Hematopoietic multipotent progenitor cell treated with erythropoietin and hydrocortisone succinate and interleukin-3 and kit ligand, for 8 days (in vitro differentiated cells): ENCODE data around the gene KIF3A.
A peak's percentile ranks its signal among the peaks of the same experiment; 100 is the strongest.

Source experiments
- DNase-seq: peaks from one replicate; pipeline ENCODE4 v3.0.0-alpha.2; 2015

KIF3A gene

GRCh38 chr5:132753135-132753987, 16.0 kb upstream of the KIF3A start:
- DNase-seq, result peak; percentile 21

- no peak for DNase-seq
Measured at GRCh38 chr5:132752581-132753125, 15.3 kb upstream of the KIF3A start.

DNA sequence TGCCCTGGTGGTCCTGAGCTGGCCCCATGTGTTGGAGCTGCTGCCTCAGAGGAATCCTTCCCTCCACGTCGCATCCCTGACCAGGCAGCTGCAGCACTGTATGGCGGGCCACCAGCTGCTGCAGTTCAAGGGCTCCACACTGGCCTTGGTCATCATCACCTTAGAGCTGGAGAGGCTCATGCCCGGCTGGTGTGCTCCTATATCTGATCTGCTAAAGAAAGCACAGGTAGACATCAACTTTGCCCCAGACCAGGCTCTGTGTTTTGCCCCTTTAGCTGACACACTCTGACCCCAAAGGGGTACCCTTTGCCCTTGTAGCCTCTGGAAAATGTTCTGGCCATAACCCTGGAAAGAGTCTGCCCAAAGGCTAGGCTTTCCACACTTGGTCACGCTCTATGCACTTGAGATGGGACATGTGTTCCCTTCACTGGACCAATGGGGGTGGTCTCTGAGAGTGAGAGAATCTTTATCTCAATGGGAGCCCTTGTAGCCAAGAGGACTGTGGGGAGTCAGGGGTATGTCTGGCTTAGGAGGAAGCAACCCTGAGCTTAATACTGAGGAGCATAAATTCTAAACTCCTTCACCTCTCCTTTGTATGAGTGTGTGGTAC, 14.7 kb upstream of the KIF3A start:
- no peak for DNase-seq

DNA sequence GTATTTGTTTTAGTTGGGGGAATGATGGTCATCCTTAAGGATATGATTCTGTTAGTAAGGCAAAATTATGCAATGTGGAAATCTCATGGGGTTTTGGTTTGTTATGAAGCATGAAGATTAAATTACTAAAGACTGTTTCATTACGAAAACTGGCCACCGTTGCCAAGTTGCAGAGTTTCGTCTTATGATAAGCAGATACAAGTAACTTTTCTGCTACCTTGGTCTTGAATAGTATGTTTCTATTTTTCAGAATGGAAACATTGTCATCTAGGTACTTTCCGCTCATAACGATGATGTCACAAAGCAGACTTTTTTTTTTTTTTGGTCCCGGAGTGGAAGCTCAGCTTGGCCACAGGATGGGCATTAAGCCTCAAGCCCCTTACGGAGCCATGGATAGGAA, 14.1 kb upstream of the KIF3A start:
- DNase-seq, result no peak

DNA sequence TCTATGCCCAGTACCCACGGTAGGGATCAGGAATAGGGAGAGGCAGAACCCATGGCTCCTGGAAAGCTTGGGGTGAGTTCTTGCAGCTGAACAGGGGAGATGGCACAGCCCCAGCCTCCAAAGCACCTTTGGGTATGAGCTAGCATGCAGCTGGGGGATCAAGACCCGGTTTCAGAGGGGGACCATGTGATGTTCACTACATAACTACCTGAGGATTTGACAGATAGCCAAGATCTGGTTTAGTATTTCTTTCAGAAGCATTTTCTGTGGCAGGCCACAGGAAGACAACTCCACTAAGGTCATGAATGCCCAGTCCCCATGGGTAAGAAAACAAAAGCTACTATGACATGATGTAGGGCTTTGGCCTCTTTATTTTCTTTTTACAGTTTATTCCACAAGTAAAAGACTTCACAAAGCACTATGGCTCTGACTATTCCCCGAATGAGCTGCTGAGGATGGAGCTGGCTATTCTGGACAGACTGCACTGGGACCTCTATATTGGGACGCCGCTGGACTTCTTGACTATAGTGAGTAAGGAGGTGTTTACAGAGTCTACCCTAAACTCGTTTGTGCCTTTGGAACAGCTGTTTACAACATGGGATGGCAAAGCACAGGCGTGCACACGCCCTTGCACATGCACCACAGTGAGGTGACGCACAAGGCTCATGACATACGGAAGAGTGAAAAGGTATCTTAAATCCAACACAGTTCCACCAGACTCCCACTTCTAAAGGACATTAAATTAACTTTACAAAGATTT, 13.3 kb upstream of the KIF3A start:
- DNase-seq, result no peak

DNA sequence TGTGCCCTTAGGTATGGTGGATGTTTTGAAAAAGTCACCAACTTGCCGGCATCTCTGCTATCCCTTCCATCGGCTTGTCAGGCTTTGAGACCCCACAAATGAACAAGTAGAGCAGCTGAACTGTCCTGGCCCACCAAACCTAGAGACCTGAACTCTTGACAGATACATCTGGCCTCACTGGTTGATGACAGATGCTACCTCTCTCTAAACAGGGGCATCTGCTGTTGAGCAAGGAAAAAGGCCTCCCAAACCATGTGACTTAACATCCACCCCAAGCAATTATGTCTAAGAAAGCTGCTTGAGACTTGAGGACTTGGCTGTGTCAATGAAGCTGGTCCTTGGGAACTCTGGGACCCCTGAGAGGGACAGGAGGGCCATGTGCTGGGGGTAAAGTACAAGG, 12.2 kb upstream of the KIF3A start:
- DNase-seq, result no peak

- no peak for DNase-seq
Measured at GRCh38 chr5:132748522-132749000, 11.2 kb upstream of the KIF3A start.

DNA sequence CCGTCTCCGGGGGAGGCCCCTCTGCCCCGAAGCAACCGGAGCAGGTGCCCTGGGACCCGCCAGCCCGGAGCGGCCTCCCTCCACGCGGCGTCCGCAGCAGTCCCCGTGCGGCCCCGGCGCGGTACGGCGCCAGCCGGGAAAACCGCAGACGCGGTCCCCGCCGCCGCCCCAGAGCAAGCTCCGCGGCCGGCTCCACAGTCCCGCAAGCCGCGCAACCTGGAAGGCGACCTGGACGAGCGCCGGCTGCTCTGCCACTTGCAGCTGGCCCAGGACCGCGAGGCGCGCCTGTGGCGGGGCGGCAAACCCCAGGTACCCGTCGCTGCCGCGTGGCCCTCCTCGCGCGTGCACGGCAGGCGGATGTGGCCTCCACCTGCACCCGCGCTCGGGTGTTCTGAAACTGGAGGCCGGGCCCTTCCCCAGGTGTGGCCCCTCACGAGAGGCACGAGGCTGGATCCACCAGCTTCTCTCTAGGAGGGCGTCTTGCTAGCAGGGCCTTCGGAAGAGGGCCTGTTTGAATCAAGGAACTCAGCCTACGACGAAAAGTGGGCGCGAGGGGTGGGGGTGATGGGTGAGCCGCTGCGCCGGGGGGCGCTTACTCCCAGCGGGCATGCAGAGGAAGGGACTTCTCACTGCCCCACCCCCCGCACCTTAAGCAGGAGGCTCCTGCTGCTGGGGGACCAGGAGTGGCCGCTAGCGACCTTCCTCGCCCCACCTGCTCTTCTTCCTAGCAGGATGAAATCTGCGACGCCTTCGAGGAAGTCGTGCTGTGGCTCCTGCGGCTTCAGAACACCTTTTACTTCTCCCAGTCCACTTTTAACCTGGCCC, 10.5 kb upstream of the KIF3A start:
- DNase-seq, result no peak

DNA sequence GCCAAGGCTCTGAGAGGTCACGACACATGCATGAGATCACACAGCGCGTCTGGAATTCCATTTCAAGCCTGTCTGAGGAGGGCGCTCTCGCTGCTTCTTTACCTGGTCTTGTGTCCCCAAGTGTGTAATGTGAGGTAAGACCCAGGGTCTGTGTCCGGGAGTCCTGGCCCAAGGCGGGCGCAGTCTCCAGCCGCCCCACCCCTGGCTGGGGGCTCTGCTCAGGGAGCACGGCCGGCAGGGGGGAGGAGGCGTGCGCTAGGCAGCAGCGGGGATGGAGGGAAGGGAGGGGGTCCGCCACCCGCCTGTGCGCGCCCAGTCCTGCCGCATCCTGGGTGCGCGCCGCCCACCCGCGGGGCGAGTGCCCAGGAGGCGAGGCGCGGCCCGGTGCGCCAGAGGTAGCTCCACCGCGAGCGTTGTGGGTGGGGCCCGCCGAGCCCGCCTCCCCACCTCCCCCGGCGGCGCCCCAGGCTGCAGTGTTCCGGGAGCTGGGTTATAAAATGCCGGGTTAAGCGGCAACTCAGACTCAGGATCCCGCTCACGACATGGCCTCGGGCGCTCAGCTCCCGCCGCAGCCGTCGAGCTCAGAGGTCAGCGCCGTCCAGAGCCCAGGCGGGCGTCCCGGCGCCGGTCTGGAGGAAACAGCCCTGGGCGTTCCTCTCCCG, 9.7 kb upstream of the KIF3A start, which contains the start of gene CCNI2:
Gene CCNI2 (plus strand): TSS at position 473 of the 662 bp plus-strand sequence. CDS start 70 bp downstream, at position 543.
- peak; percentile 44 for DNase-seq

- no peak for DNase-seq
Measured at GRCh38 chr5:132746592-132746953, 9.2 kb upstream of the KIF3A start.

- no peak for DNase-seq
Measured at GRCh38 chr5:132744659-132745058, 7.3 kb upstream of the KIF3A start.

- no peak for DNase-seq
Measured at GRCh38 chr5:132742626-132743025, 5.3 kb upstream of the KIF3A start.

- DNase-seq, result no peak
Measured at GRCh38 chr5:132742158-132742557, 4.8 kb upstream of the KIF3A start.

- no peak for DNase-seq
Measured at GRCh38 chr5:132739232-132739631, 1.9 kb upstream of the KIF3A start.

DNA sequence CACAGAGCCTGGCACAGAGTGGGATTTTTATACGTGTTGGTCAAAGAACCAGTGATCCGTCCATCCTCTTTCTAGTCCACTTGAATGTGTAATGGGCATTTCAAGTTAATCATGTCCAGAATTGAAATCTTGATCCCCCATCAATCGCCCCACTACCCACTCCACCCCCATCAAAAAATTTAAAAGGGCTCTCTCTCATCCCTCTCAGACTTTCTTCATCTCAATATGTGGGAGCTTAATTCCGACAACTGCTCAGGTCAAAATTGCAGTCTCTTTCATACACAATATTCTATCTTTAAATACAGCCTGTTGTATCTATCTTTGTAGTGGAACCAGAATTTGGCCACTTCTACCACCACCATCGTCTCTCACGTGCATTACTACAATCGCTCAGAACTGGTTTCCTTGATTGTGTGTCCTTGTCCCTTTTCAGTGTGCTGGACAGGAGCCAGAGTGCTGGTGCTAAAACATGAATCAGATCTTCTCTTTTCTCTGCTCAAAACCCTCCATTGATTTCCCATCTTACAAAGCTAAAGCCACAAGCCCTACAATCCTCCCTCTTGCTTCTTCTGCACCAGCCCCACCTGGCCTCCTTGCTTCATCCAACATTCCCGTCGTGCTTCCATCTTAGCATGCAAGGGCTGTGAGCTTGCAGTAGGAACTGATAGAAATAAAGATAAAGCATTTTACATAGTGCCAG, 786 bp upstream of the KIF3A start:
- DNase-seq, result no peak

DNA sequence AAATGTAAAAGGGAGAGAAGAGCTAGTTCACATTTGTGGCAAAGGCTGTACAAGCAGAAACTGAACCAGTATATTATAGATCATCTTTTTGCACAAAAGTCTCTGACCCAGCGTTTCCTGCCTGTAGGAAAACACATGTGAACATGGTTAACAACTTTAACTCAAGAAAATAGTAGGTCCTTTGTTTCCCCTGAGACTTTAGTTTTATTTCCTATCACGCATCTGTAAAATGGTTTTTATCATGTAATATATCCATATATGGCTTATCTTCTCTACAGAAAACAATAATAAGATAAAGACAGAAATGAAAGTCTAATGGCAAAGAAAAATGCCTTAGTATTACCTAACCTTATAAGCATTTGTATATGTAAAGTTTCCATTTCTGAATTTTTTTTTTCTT, 2.7 kb downstream of the KIF3A start:
- DNase-seq, result no peak

GRCh38 chr5:132733499-132734148, 3.7 kb downstream of the KIF3A start:
- DNase-seq, result no peak

GRCh38 chr5:132729896-132730295, 7.5 kb downstream of the KIF3A start:
- DNase-seq, result no peak

GRCh38 chr5:132725745-132726144, 11.6 kb downstream of the KIF3A start:
- DNase-seq, result no peak

DNA sequence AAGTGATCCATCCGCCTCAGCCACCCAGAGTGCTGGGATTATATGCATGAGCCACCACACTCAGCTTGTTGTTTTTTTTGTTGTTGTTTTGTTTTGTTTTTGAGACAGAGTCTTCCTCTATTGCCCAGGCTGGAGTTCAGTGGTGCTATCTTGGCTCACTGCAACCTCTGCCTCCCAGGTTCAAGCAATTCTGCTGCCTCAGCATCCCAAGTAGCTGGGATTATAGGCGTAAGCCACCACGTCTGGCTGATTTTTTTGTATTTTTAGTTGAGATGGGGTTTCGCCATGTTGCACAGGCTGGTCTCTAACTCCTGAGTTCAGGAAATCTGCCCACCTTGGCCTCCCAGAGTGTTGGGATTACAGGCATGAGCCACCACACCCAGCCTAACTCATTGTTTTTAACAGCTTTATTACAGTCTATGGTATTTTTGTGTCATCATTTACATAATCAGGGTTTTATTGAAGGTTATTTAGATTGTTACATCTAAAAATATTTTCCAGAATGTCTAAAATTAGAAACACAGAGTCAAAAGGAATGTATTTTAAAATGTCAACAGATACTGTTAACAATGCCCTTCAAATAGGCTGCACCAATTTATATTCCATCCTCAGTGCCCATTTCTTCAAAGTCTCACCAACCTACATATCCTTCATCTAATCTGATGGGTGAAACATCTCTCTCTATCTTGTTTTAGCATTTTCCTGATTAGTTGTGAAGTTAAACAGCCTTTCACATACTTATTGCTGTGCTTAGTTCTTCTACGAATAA, 18.6 kb downstream of the KIF3A start:
- no peak for DNase-seq
